Measurements from ENCODE around the gene KRTAP12-1.

KRTAP12-1 gene

DNA sequence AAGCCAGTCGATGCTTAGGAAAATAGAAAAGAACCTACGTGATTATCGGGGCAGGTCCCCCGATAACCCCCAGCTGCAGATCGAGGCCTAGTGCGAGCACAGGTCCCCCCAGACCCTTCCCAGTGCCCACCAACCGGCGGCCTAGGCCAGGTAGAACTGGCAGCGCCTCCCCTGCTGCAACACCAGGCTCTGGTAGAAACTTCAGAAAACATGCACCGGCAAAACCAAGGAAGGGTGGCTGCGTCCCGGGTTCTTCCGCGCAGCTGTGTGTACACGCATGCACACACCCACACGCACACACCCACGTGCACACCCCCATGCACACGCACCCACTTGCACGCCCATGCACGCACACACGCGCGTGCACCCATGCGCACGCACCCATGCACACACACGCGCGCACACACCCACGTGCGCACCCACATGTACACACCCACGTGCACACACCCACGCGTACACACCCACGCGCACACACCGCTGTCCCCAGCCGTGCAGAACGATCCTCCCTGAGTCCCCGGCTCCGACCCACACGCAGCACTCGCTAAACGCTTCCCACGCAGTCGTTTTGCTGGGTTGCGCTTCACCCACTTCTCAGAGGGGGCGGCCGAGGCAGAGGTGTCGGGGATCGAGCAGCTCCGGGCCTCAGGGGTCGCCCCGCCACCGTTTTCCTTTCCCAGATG is 24.2 kb upstream of the KRTAP12-1 start:
- no peak overlapping the region for H2AFZ ChIP-seq (ENCODE audit: low read length)
- no peaks in the 10 kb centered on the region for H3K4me1 ChIP-seq (ENCODE audit: insufficient read depth, low read length, poor library complexity, severe bottlenecking)
- H3K27me3 ChIP-seq (ENCODE audit: insufficient read depth, low read length, poor library complexity, severe bottlenecking) = no peaks in the 10 kb centered on the region
- H3K4me2 ChIP-seq (ENCODE audit: low read depth, low read length, poor library complexity, severe bottlenecking) = no peak overlapping the region
- H4K20me1 ChIP-seq (ENCODE audit: insufficient read depth, low read length, poor library complexity, severe bottlenecking) = no peaks in the 10 kb centered on the region
- H3K4me3 ChIP-seq (ENCODE audit: low read length, poor library complexity, severe bottlenecking) = no peak overlapping the region
- TF ChIP-seq CTCF (conservative IDR thresholded peaks at IDR 0.05; ENCODE audit: low read length) = no peak
- TF ChIP-seq EZH2phosphoT487 (IDR thresholded peaks at IDR 0.05; ENCODE audit: borderline replicate concordance) = no peak
- H3K9ac ChIP-seq (ENCODE audit: low read depth, low read length, poor library complexity, severe bottlenecking) = no peak overlapping the region
- H3K79me2 ChIP-seq (ENCODE audit: insufficient read depth, low read length) = no peaks in the 10 kb centered on the region
- no peaks in the 10 kb centered on the region for H3K9me2 ChIP-seq (replicated peaks; ENCODE audit: low read depth, low read length)
- no peaks in the 10 kb centered on the region for H3K9me3 ChIP-seq (ENCODE audit: insufficient read depth, low read depth, low read length)
- H3K36me3 ChIP-seq (ENCODE audit: insufficient read depth, low read length) = no peaks in the 10 kb centered on the region
- no peaks in the 10 kb centered on the region for H3F3A ChIP-seq (ENCODE audit: low read depth)

GRCh38 chr21:44704636-44705001 is 22.7 kb upstream of the KRTAP12-1 start:
- H3K9ac ChIP-seq (ENCODE audit: low read depth, low read length, poor library complexity, severe bottlenecking) = no peak overlapping the region
- no peak overlapping the region for H2AFZ ChIP-seq (ENCODE audit: low read length)
- no peak overlapping the region for H3K4me3 ChIP-seq (ENCODE audit: low read length, poor library complexity, severe bottlenecking)
- H3K27me3 ChIP-seq (ENCODE audit: insufficient read depth, low read length, poor library complexity, severe bottlenecking) = no peaks in the 10 kb centered on the region
- no peaks in the 10 kb centered on the region for H4K20me1 ChIP-seq (ENCODE audit: insufficient read depth, low read length, poor library complexity, severe bottlenecking)
- H3K9me2 ChIP-seq (replicated peaks; ENCODE audit: low read depth, low read length) = no peaks in the 10 kb centered on the region
- H3K36me3 ChIP-seq (ENCODE audit: insufficient read depth, low read length) = no peaks in the 10 kb centered on the region
- no peaks in the 10 kb centered on the region for H3K79me2 ChIP-seq (ENCODE audit: insufficient read depth, low read length)
- no peaks in the 10 kb centered on the region for H3K9me3 ChIP-seq (ENCODE audit: insufficient read depth, low read depth, low read length)
- no peaks in the 10 kb centered on the region for H3K4me1 ChIP-seq (ENCODE audit: insufficient read depth, low read length, poor library complexity, severe bottlenecking)
- no peak overlapping the region for H3K4me2 ChIP-seq (ENCODE audit: low read depth, low read length, poor library complexity, severe bottlenecking)
- H3F3A ChIP-seq (ENCODE audit: low read depth) = no peaks in the 10 kb centered on the region
- TF ChIP-seq EZH2phosphoT487 (IDR thresholded peaks at IDR 0.05; ENCODE audit: borderline replicate concordance) = no peak
- TF ChIP-seq CTCF (conservative IDR thresholded peaks at IDR 0.05; ENCODE audit: low read length) = no peak

GRCh38 chr21:44703731-44704635 is 22.0 kb upstream of the KRTAP12-1 start:
- Histone ChIP-seq H3F3A (ENCODE audit: low read depth) (no peaks in the 10 kb centered on the region), H4K20me1 (ENCODE audit: insufficient read depth, low read length, poor library complexity, severe bottlenecking) (no peaks in the 10 kb centered on the region), H3K4me1 (ENCODE audit: insufficient read depth, low read length, poor library complexity, severe bottlenecking) (no peaks in the 10 kb centered on the region), H2AFZ (ENCODE audit: low read length) (no peak overlapping the region), H3K27me3 (ENCODE audit: insufficient read depth, low read length, poor library complexity, severe bottlenecking) (no peaks in the 10 kb centered on the region), H3K4me3 (ENCODE audit: low read length, poor library complexity, severe bottlenecking) (no peak overlapping the region), H3K4me2 (ENCODE audit: low read depth, low read length, poor library complexity, severe bottlenecking) (no peak overlapping the region), H3K36me3 (ENCODE audit: insufficient read depth, low read length) (no peaks in the 10 kb centered on the region), H3K9me2 (replicated peaks; ENCODE audit: low read depth, low read length) (no peaks in the 10 kb centered on the region), H3K9ac (ENCODE audit: low read depth, low read length, poor library complexity, severe bottlenecking) (no peak overlapping the region), H3K9me3 (ENCODE audit: insufficient read depth, low read depth, low read length) (no peaks in the 10 kb centered on the region), H3K79me2 (ENCODE audit: insufficient read depth, low read length) (no peaks in the 10 kb centered on the region)
- TF ChIP-seq CTCF (conservative IDR thresholded peaks at IDR 0.05; ENCODE audit: low read length) (no peak), EZH2phosphoT487 (IDR thresholded peaks at IDR 0.05; ENCODE audit: borderline replicate concordance) (no peak)
